GM19351 (cell line): ENCODE measurements around the gene KCNQ1.

ENCODE experiments used
- ATAC-seq: cut with Tn5 transposase; IDR thresholded peaks from one replicate; pipeline ENCODE4 v1.9.1; 2021; ENCODE audit warnings: mild to moderate bottlenecking, moderate library complexity; ENCODE audit not compliant: unreplicated experiment

The KCNQ1 gene

GRCh38 chr11:2897048-2897447 lies 452.2 kb downstream of the KCNQ1 start:
- no peak for ATAC-seq

GRCh38 chr11:2898366-2899079 lies 453.7 kb downstream of the KCNQ1 start:
- ATAC-seq, result no peak
